ENCODE results near the gene PDCD10.

- no peak for TF ChIP-seq CTCF (IDR thresholded peaks at IDR 0.05)
- TF ChIP-seq POLR2AphosphoS5 (IDR thresholded peaks at IDR 0.05), result no peak
- TF ChIP-seq EP300 (IDR thresholded peaks at IDR 0.05), result no peak
- TF ChIP-seq POLR2A (IDR thresholded peaks at IDR 0.05), result no peak
Observed at GRCh38 chr3:167700926-167701325, 33.8 kb downstream of the PDCD10 start.
